KG1 (cell line): ENCODE data around the gene ACMSD.
"Not testable (repeated sequence)": the region's sequence is repeated elsewhere in the genome, so short reads cannot be mapped to it uniquely, and the experiment has no call there.

ENCODE experiments used
- DNase-seq: peaks from one replicate; lab custom pipeline; 2025; lab: John Stamatoyannopoulos, UW

The ACMSD gene

DNA sequence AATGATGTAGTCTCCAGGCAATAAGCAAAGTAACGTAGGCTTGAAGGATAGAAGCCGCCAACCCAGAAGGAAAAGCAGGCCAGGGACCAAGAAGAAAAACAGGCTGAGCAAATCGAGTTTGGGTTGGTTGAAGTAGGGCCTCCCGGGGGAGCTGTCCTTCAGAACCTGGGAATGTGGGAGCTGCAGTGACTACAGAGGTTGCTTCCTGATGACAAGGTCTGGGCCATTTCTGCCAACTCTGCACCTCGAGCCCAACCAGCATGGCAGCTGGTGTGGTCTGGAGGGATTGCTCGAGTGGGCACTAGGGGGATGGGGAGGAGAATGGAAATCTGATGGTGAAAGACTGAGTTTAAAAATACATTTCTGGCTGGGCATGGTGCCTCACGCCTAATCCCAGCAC is 14.1 kb downstream of the ACMSD start:
- no peak for DNase-seq

GRCh38 chr2:134855709-134856108 is 17.3 kb downstream of the ACMSD start:
- DNase-seq = no peak

DNA sequence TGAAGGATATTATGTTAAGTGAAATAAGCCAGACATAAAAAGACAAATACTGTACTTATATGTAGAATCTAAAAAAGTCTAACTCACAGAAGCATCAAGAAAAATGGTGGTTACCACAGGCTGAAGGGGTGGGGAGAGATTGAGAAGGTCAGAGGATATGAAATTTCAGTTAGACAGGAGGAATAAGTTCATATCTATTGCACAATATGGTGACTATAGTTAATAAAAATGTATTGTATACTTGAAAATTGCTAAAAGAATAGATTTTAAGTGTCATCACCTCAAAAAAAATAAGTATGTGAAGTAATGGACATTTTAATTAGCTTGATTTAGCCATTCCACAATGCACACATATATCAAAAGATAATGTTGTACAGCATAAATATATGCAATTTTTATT is 19.8 kb downstream of the ACMSD start:
- no peak for DNase-seq

GRCh38 chr2:134861173-134861572 is 22.8 kb downstream of the ACMSD start:
- DNase-seq = no peak

- no peak for DNase-seq
Observed at GRCh38 chr2:134862069-134862468, 23.7 kb downstream of the ACMSD start.

DNA sequence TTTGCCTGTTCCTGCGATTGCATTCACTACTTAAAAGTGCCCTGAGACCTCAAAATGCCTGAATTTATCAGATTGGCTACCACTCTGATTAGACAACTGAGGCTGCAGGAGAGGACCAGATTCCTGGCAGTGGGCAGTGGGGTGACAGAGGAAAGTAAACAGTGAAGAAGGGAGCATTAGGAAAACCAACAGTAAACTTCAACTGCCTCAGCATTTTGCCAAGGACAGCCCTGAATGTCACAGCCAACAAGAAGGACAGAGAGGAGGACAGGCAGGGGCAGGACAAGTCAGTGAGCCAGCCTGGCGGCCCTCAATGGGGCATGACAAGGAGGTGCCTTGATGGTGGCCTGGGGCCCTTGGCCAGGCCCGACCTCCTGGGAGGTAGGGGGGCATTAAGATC is 24.3 kb downstream of the ACMSD start:
- no peak for DNase-seq

DNA sequence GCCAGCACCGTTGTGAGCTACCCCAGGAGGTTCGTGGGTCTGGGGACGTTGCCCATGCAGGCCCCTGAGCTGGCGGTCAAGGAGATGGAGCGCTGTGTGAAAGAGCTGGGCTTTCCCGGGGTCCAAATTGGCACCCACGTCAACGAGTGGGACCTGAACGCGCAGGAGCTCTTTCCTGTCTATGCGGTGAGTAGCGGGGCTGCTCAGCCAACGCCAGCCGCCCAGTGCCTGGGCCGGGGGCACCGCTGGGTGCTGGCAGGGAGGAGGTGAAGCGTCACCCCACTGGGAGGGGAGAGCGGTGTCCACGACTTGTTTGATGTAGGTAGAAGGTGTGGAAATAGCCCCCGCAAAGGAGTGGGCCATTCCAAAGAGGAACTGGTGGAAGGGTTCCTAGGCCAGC is 25.0 kb downstream of the ACMSD start:
- no peak for DNase-seq

DNA sequence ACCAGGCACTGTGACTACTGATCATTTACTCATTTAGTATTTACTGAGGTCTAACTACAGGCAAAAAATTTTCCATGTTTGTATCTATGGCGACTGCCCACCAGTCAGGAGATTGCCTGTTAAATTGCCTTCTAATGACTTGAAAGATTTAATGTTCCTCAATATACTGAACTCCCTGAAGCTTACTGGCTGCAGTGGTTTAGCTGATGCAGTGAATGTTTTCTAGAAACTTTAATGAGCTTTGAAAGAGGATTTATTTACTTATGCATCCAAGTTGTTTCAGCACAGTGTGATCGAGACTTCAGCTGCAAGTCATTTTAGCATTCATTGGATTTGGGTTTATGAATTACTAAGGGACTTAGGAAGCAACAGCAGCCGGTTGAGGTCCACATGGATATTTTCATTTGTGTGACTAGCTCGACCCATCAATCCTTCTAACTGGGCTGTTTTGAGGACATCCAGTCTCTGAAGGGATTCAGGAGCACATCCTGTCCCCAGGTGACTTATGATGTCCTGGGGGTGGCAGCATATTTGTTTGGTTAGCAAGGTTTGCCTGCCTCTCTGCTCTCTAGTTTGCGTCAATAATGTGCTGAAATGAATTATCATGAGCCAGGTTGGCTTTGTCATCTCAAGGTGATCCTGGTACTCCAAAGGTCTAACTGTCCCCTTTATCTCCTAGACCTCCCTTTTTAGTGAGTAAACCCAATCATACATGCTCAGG is 26.8 kb downstream of the ACMSD start:
- no peak for DNase-seq

GRCh38 chr2:134866498-134867099 is 28.2 kb downstream of the ACMSD start:
- no peak for DNase-seq

GRCh38 chr2:134869946-134870736 is 31.7 kb downstream of the ACMSD start:
- no peak for DNase-seq

GRCh38 chr2:134873152-134873551 is 34.7 kb downstream of the ACMSD start:
- no peak for DNase-seq

- DNase-seq = no peak
Observed at GRCh38 chr2:134875309-134875708, 36.9 kb downstream of the ACMSD start.

DNA sequence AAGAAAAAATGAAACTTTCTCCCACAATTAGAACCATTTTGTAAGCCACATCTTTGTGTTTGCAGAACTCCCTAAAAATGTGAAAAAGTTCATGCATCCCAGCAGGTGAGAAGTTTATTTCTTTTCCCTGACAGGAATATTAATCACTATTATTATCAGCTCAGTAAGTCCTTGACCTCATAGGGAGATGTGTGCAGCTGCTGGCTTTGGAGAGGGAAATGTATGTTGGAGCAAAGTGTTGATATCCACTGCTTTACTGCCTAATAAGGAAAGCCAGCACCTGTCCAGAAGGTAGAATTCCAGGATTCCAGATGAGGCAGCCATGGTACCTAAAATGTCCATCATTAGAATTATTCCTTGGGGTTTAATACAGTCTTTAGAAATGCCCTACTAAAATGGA is 44.4 kb downstream of the ACMSD start:
- no peak for DNase-seq

DNA sequence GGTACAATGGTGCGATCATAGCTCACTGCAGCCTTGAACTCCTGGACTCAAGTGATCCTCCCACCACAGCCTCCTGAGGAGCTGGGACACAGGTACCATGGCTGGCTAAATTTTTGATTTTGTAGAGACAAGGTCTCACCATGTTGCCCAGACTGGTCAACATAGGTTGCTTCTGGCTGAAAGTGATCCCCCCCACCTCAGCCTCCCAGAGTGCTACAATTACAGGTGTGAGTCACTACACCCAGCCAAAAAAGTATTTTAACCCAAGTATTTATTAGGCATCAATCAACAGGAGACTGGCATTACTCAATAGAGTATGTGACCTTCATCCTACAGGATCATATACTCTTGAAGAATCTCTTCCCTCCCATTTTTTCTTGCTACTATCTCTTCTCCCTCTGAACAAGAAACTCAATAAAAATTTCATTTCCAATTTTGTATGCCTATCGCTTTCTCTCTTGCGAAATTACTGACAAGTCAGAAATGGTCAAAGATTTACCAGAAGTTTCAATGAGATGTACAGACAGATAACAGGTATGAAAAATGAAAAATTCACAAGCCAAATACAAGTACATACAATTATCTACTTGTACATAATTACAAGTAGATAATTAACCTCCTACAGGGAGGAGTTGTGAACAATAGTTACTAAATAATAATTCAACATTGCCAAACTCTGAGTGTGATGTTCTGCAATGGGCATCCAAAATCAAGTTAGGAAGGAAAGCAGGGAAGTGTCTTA is 45.3 kb downstream of the ACMSD start:
- DNase-seq = no peak

- DNase-seq = no peak
Observed at GRCh38 chr2:134884435-134884834, 46.0 kb downstream of the ACMSD start.

DNA sequence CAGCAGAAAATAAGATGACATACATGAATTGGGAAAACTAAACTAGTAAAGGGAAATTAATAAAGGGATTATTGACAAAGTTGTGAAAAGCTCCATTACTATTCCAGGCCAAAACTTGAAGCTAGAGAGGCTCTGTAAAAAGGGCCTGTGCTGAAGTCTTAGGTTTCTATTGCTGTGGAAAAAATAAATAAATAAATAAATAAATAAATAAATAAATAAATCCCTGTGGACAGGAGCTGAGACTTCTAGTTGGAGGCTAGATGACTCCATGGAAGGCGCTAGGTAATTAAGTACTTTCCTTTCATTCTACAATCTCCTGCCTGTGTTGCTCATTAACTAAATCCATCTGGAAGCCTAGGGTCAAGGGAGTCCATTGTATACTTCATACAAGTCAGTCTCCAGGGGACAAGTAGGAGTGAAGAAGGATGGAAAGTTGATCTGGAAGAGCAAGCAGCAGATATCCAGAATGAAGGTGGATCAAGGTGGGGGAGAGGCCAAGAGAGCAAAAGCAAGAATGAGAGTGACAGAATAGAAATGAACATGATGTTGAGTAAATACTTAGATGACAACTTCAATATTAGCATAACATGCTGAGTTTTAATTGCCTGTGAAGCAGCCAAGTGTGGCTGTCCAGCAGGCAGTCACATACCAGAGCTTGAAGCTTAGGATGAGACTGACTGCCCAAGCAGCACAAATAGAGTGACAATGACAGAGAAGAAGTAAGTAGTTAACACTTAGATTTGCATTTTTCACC is 54.0 kb downstream of the ACMSD start:
- DNase-seq = no peak

DNA sequence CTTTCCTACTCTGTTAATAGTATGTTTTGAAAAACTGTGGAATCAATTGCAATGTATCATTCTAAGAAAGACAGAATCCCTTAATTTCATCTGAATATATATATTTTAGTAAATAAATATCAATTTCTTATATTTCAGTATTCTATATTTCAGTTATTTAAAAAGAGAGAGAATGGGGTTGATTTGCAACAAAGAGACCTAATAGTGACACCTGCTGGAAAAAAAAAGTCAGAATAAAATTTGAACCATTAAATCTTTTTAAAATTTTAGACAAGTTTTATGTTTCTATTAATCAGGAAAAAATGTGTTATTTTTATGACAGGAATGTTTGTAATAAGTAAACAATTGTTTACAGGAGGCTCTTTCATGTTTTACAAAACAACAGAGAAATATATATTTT is 59.5 kb downstream of the ACMSD start:
- no peak for DNase-seq

DNA sequence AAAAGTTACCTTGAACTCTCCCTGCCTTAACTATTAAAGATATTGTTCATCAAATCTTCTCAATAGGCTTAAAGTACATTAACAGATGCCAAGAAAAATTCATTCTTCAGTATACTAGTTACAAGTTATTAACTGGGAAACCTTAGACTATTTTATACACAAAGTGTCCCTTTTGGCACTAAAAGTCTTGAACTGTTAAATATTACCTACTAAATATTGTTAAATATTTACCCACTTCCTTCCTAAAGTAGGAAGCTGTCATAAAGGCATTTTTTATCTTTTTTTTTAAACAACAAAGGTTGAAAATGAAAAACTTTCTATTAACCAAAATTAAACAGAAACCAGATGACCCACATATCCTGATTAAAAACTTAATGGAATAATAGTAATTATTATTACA is 60.8 kb downstream of the ACMSD start:
- DNase-seq = no peak

DNA sequence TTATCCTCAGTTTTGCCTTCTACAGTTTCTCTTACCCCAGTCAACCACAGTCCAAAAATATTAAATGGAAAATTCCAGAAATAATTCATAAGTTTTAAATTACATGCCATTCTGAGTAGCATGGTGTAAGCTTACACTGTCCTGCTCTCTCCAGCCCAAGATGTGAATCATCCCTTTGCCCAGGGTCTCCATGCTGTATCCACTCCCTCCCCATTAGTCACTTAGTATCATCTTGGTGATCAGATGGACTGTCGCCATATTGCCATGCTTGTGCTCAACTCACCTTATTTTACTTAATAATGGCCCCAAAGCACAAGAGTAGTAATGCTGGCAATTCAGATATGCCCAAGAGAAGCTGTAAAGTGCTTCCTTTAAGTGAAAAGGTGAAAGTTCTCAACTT is 61.7 kb downstream of the ACMSD start:
- DNase-seq = no peak

DNA sequence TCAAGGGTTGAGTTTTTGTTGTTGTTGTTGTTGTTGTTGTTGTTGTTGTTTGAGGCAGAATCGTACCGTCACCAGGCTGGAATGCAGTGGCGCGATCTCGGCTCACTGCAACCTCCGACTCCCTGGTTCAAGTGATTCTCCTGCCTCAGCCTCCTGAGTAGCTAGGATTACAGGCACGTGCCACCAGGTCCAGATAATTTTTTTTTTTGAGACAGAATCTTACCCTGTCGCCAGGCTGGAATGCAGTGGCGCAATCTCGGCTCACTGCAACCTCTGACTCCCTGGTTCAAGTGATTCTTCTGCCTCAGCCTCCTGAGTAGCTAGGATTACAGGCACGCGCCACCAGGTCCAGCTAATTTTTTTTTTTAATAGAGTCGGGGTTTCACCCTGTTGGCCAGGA is 65.3 kb downstream of the ACMSD start:
- DNase-seq = not testable (repeated sequence)

- no peak for DNase-seq
Observed at GRCh38 chr2:134905168-134905567, 66.8 kb downstream of the ACMSD start.

- no peak for DNase-seq
Observed at GRCh38 chr2:134906726-134907125, 68.3 kb downstream of the ACMSD start.
